HG02885 (cell line): ENCODE results near the gene DBNL.
A peak's percentile ranks its signal among the peaks of the same experiment; 100 is the strongest.
"Not testable (repeated sequence)": the region's sequence is repeated elsewhere in the genome, so short reads cannot be mapped to it uniquely, and the experiment has no call there.

Experiments used
- ATAC-seq: cut with Tn5 transposase; IDR thresholded peaks from one replicate; pipeline ENCODE4 v1.9.1; 2021; ENCODE audit warnings: mild to moderate bottlenecking; ENCODE audit not compliant: unreplicated experiment, poor library complexity

Gene DBNL

GRCh38 chr7:44044315-44045225 lies at the start of gene DBNL:
Gene DBNL (plus strand): TSS chr7:44044702. CDS start chr7:44044738, 36 bp downstream.
- peak; percentile 74 for ATAC-seq

- ATAC-seq, result not testable (repeated sequence)
These were observed 47.0 kb upstream of the DBNL start, which contains the start of gene SPDYE1 for GRCh38 chr7:43997532-43997931. Gene SPDYE1 (plus strand): TSS chr7:43997897. CDS start chr7:43999950, 2,053 bp downstream.

GRCh38 chr7:44012081-44012480 lies 32.4 kb upstream of the DBNL start:
- not testable (repeated sequence) for ATAC-seq

- not testable (repeated sequence) for ATAC-seq
These were observed 29.4 kb upstream of the DBNL start for GRCh38 chr7:44015090-44015489.

- peak; percentile 96 for ATAC-seq
These were observed 25.4 kb upstream of the DBNL start for GRCh38 chr7:44018857-44019807.

- not testable (repeated sequence) for ATAC-seq
These were observed 24.7 kb upstream of the DBNL start for GRCh38 chr7:44019825-44020224.

- ATAC-seq, result not testable (repeated sequence)
These were observed 22.4 kb upstream of the DBNL start for GRCh38 chr7:44022069-44022468.

- not testable (repeated sequence) for ATAC-seq
These were observed 21.6 kb upstream of the DBNL start for GRCh38 chr7:44022796-44023467.

- ATAC-seq, result not testable (repeated sequence)
These were observed 15.1 kb upstream of the DBNL start for GRCh38 chr7:44029433-44029832.

- ATAC-seq, result not testable (repeated sequence)
These were observed 14.5 kb upstream of the DBNL start for GRCh38 chr7:44030029-44030428.

- not testable (repeated sequence) for ATAC-seq
These were observed 13.2 kb upstream of the DBNL start for GRCh38 chr7:44031319-44031718.

- not testable (repeated sequence) for ATAC-seq
These were observed 12.5 kb upstream of the DBNL start for GRCh38 chr7:44032031-44032430.

- ATAC-seq, result not testable (repeated sequence)
These were observed 10.3 kb upstream of the DBNL start for GRCh38 chr7:44033971-44034844.

GRCh38 chr7:44036364-44036763 lies 8.1 kb upstream of the DBNL start:
- ATAC-seq, result not testable (repeated sequence)

- not testable (repeated sequence) for ATAC-seq
These were observed 6.6 kb upstream of the DBNL start for GRCh38 chr7:44037951-44038350.

- ATAC-seq, result not testable (repeated sequence)
These were observed 5.9 kb upstream of the DBNL start for GRCh38 chr7:44038553-44038952.

GRCh38 chr7:44038961-44039558 lies 5.4 kb upstream of the DBNL start:
- peak; percentile 66 for ATAC-seq

- ATAC-seq, result peak; percentile 0
These were observed 4.6 kb upstream of the DBNL start for GRCh38 chr7:44039800-44040492.
